HepG2 (cell line): ENCODE results near the gene TUBG2. TPM values are rescaled to one million over a fixed set of nuclear protein-coding genes. Genes with fewer than 3 reads are reported as not detected.

ENCODE experiments used
- ATF7 ChIP-seq, 2 experiments: fragments of 450-650 bp in 1 of 2; sonication (generic) in 1 of 2; formaldehyde crosslinking in 1 of 2; IDR thresholded peaks; 2 replicates each; pipeline versions ENCODE4 v1.4.0 to v1.6.1; 2016 to 2020; ENCODE audit warnings: antibody characterized with exemption in 1 of 2, mild to moderate bottlenecking in 1 of 2, missing genetic modification reagents in 1 of 2
- HMG20B ChIP-seq: conservative IDR thresholded peaks from 2 replicates; pipeline ENCODE4 v1.6.1; 2016; ENCODE audit warnings: missing genetic modification reagents, missing compliant biosample characterization
- MAZ ChIP-seq, 2 experiments: sonication (generic) in 1 of 2; formaldehyde crosslinking in 1 of 2; IDR thresholded peaks; 2 replicates each; pipeline versions ENCODE4 v1.5.0 to v1.6.1; 2012 to 2020; ENCODE audit warnings: low read depth in 2 of 2, mild to moderate bottlenecking in 2 of 2, borderline replicate concordance in 1 of 2, improper control_type of control experiment in 1 of 2, low read length in 1 of 2, missing genetic modification reagents in 1 of 2, moderate library complexity in 1 of 2
- SAP130 ChIP-seq: IDR thresholded peaks from 2 replicates; pipeline ENCODE4 v1.6.1; 2016; ENCODE audit warnings: low read depth
- SRSF9 ChIP-seq: fragments of 200-400 bp; formaldehyde crosslinking; IDR thresholded peaks from 2 replicates; pipeline ENCODE4 v1.6.1; 2018; ENCODE audit warnings: borderline replicate concordance, mild to moderate bottlenecking, low read depth, low read length; ENCODE audit not compliant: insufficient read depth, poor library complexity, severe bottlenecking
- TBL1XR1 ChIP-seq: fragments of 150-350 bp; IDR thresholded peaks from 2 replicates; pipeline ENCODE4 v1.6.1; 2014; ENCODE audit warnings: borderline replicate concordance, low read length; ENCODE audit not compliant: partially characterized antibody
- XRCC5 ChIP-seq: fragments of 200-400 bp; formaldehyde crosslinking; optimal IDR thresholded peaks from 2 replicates; pipeline ENCODE3; 2017; ENCODE audit warnings: mild to moderate bottlenecking, low read length
- ZFP62 ChIP-seq: sonication (generic); formaldehyde crosslinking; IDR thresholded peaks from 2 replicates; pipeline ENCODE4 v1.4.0; 2020; ENCODE audit warnings: missing genetic modification reagents
- ZNF24 ChIP-seq: fragments of 450-650 bp; IDR thresholded peaks from 2 replicates; pipeline ENCODE4 v1.6.1; 2017; ENCODE audit warnings: antibody characterized with exemption, mild to moderate bottlenecking
- ZNF567 ChIP-seq: sonication (generic); formaldehyde crosslinking; IDR thresholded peaks from 2 replicates; pipeline ENCODE4 v1.8.1; 2023; ENCODE audit warnings: mild to moderate bottlenecking, missing genetic modification reagents, borderline replicate concordance
- ZNF577 ChIP-seq: sonication (generic); formaldehyde crosslinking; IDR thresholded peaks from 2 replicates; pipeline ENCODE4 v1.4.0; 2020; ENCODE audit warnings: mild to moderate bottlenecking, low read depth, missing genetic modification reagents, borderline replicate concordance
- polyA plus RNA-seq, 8 experiments: library from polyadenylated mRNA; depleted of rRNA in 3 of 8; stranded (reverse) in 7 of 8; unstranded in 1 of 8; fragments of >200 nt; fragmentation: Illumina TruSeq in 4 of 8; extraction: Trizol in 4 of 8; gene quantifications; 2 replicates each; pipeline versions ENCODE4 v1.2.1 to v1.2.3, GENCODE V29; 2011 to 2016; ENCODE audit warnings: low read depth in 4 of 8, missing spikeins in 1 of 8, mixed read lengths in 1 of 8; ENCODE audit not compliant: insufficient read depth in 1 of 8
- total RNA-seq, 5 experiments: library from RNA; depleted of rRNA; stranded (reverse); fragments of >200 nt; fragmentation: Illumina TruSeq; extraction: Trizol; gene quantifications; 2 replicates each; pipeline ENCODE4 v1.2.3, GENCODE V29; 2016; ENCODE audit warnings: low read depth in 1 of 5
- TF ChIP-seq, protein P1 (sequence below): sonication (generic); formaldehyde crosslinking; IDR thresholded peaks from 2 replicates; pipeline ENCODE4 v1.8.1; 2023; ENCODE audit warnings: missing genetic modification reagents, inconsistent platforms, borderline replicate concordance
- TF ChIP-seq, protein P2 (sequence below): IDR thresholded peaks from 2 replicates; pipeline ENCODE4 v1.6.1; 2016; ENCODE audit warnings: mild to moderate bottlenecking, missing biosample characterization, missing genetic modification reagents
- TF ChIP-seq, protein P3 (sequence below): sonication (generic); formaldehyde crosslinking; IDR thresholded peaks from 2 replicates; pipeline ENCODE4 v1.5.0; 2020; ENCODE audit warnings: missing genetic modification reagents
- TF ChIP-seq, protein P4 (sequence below): sonication (generic); formaldehyde crosslinking; IDR thresholded peaks from 2 replicates; pipeline ENCODE4 v1.4.0; 2020; ENCODE audit warnings: missing genetic modification reagents
- TF ChIP-seq, protein P5 (sequence below), 2 experiments: fragments of 450-650 bp in 1 of 2; sonication (generic) in 1 of 2; formaldehyde crosslinking; IDR thresholded peaks; 2 replicates each; pipeline versions ENCODE4 v1.5.0 to v1.8.0; 2020 to 2022; ENCODE audit warnings: mild to moderate bottlenecking in 1 of 2, missing genetic modification reagents in 1 of 2

Gene TUBG2
- total and polyA plus RNA-seq, 2 of the 13 experiments (the other 11 are each of a cell fraction or from before 2014, with no cell fraction given), result 16.0 to 42.3 TPM

DNA sequence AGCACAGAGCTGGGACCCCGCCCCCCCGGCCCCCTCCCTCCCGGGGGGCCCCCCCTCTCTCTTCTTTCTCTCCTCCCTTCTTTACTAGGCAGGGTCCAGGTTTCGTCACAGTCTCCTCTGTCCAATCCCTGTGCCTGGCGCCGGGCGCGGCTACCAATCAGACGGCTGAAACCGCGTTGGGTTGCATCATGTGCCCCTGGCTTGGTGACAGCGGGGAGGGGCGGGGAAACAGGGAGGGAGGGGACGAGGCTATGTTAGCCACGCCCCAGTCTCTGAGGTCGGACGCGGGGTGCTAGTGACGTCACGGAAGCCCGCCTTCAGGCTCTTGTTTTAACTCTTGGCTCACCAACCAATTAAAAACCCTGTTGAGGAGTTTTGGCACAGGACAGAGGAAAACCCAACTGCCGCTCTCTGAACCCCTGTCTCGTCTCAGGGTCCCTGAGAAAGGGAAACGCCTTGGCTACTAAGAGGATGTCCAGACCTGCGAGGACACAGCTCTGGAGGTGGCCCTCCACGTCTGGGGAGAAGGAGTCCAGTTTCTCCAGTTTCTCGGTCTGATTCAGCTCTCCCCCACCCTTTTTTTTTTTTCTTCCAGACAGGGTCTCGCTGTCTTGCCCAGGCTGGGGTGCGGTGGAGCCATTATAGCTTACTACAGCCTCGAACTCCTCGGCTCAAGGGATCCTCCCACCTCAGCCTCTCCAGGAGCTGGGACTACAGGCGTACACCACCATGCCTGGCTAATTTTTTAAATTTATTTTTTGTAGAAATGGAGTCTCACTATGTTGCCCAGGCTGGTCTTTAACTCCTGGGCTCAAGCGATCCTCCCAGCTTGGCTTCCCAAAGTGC, 18.2 kb downstream of the TUBG2 start (continued):
- TF ChIP-seq, protein P1, sequence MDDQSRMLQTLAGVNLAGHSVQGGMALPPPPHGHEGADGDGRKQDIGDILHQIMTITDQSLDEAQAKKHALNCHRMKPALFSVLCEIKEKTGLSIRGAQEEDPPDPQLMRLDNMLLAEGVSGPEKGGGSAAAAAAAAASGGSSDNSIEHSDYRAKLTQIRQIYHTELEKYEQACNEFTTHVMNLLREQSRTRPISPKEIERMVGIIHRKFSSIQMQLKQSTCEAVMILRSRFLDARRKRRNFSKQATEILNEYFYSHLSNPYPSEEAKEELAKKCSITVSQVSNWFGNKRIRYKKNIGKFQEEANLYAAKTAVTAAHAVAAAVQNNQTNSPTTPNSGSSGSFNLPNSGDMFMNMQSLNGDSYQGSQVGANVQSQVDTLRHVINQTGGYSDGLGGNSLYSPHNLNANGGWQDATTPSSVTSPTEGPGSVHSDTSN, result no peak
- no peak for TF ChIP-seq SRSF9
- no peak for TF ChIP-seq ZNF577 (CRISPR knock-in tag)
- TF ChIP-seq XRCC5, result no peak
- TF ChIP-seq, protein P2, sequence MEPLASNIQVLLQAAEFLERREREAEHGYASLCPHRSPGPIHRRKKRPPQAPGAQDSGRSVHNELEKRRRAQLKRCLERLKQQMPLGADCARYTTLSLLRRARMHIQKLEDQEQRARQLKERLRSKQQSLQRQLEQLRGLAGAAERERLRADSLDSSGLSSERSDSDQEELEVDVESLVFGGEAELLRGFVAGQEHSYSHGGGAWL, result no peak
- TF ChIP-seq HMG20B (CRISPR knock-in tag), result no peak; the same call in 1 of the 2 replicates
- TF ChIP-seq ATF7 (IDR thresholded peaks at IDR 0.05), result peak; percentile 96
- no peak for TF ChIP-seq ATF7 (CRISPR knock-in tag; IDR thresholded peaks at IDR 0.05)
- peak; percentile 61; the same call in 1 of the 2 replicates for TF ChIP-seq SAP130 (CRISPR knock-in tag)
- no peak for TF ChIP-seq TBL1XR1
- TF ChIP-seq MAZ (IDR thresholded peaks at IDR 0.05; ENCODE audit: borderline replicate concordance, low read depth, low read length), result peak; percentile 88
- TF ChIP-seq MAZ (CRISPR knock-in tag; IDR thresholded peaks at IDR 0.05; ENCODE audit: low read depth), result peak; percentile 86; the same call in 1 of the 2 replicates
- no peak for TF ChIP-seq ZNF24
- TF ChIP-seq ZNF567, result no peak
- TF ChIP-seq, protein P3, sequence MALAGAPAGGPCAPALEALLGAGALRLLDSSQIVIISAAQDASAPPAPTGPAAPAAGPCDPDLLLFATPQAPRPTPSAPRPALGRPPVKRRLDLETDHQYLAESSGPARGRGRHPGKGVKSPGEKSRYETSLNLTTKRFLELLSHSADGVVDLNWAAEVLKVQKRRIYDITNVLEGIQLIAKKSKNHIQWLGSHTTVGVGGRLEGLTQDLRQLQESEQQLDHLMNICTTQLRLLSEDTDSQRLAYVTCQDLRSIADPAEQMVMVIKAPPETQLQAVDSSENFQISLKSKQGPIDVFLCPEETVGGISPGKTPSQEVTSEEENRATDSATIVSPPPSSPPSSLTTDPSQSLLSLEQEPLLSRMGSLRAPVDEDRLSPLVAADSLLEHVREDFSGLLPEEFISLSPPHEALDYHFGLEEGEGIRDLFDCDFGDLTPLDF, result no peak
- TF ChIP-seq, protein P4, sequence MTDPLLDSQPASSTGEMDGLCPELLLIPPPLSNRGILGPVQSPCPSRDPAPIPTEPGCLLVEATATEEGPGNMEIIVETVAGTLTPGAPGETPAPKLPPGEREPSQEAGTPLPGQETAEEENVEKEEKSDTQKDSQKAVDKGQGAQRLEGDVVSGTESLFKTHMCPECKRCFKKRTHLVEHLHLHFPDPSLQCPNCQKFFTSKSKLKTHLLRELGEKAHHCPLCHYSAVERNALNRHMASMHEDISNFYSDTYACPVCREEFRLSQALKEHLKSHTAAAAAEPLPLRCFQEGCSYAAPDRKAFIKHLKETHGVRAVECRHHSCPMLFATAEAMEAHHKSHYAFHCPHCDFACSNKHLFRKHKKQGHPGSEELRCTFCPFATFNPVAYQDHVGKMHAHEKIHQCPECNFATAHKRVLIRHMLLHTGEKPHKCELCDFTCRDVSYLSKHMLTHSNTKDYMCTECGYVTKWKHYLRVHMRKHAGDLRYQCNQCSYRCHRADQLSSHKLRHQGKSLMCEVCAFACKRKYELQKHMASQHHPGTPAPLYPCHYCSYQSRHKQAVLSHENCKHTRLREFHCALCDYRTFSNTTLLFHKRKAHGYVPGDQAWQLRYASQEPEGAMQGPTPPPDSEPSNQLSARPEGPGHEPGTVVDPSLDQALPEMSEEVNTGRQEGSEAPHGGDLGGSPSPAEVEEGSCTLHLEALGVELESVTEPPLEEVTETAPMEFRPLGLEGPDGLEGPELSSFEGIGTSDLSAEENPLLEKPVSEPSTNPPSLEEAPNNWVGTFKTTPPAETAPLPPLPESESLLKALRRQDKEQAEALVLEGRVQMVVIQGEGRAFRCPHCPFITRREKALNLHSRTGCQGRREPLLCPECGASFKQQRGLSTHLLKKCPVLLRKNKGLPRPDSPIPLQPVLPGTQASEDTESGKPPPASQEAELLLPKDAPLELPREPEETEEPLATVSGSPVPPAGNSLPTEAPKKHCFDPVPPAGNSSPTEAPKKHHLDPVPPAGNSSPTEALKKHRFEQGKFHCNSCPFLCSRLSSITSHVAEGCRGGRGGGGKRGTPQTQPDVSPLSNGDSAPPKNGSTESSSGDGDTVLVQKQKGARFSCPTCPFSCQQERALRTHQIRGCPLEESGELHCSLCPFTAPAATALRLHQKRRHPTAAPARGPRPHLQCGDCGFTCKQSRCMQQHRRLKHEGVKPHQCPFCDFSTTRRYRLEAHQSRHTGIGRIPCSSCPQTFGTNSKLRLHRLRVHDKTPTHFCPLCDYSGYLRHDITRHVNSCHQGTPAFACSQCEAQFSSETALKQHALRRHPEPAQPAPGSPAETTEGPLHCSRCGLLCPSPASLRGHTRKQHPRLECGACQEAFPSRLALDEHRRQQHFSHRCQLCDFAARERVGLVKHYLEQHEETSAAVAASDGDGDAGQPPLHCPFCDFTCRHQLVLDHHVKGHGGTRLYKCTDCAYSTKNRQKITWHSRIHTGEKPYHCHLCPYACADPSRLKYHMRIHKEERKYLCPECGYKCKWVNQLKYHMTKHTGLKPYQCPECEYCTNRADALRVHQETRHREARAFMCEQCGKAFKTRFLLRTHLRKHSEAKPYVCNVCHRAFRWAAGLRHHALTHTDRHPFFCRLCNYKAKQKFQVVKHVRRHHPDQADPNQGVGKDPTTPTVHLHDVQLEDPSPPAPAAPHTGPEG (CRISPR knock-in tag), result no peak
- TF ChIP-seq, protein P5, sequence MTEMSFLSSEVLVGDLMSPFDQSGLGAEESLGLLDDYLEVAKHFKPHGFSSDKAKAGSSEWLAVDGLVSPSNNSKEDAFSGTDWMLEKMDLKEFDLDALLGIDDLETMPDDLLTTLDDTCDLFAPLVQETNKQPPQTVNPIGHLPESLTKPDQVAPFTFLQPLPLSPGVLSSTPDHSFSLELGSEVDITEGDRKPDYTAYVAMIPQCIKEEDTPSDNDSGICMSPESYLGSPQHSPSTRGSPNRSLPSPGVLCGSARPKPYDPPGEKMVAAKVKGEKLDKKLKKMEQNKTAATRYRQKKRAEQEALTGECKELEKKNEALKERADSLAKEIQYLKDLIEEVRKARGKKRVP (CRISPR knock-in tag; IDR thresholded peaks at IDR 0.05), result peak; percentile 29 to 97; a peak in 2 of 4 replicates
- TF ChIP-seq ZFP62 (CRISPR knock-in tag), result no peak
